Regular cardiac myocyte (primary cell): Measurements from ENCODE around the gene LY6G6F. TPM values are rescaled to one million over a fixed set of nuclear protein-coding genes. Genes with fewer than 3 reads are reported as not detected.

Experiments
- total RNA-seq: library from RNA; depleted of rRNA; stranded (reverse); fragments of >200 nt; gene quantifications from 2 replicates; pipeline ENCODE4 v1.2.3, GENCODE V29; 2014

Gene LY6G6F, protein sequence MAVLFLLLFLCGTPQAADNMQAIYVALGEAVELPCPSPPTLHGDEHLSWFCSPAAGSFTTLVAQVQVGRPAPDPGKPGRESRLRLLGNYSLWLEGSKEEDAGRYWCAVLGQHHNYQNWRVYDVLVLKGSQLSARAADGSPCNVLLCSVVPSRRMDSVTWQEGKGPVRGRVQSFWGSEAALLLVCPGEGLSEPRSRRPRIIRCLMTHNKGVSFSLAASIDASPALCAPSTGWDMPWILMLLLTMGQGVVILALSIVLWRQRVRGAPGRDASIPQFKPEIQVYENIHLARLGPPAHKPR
- not detected in 2 replicates for total RNA-seq

DNA sequence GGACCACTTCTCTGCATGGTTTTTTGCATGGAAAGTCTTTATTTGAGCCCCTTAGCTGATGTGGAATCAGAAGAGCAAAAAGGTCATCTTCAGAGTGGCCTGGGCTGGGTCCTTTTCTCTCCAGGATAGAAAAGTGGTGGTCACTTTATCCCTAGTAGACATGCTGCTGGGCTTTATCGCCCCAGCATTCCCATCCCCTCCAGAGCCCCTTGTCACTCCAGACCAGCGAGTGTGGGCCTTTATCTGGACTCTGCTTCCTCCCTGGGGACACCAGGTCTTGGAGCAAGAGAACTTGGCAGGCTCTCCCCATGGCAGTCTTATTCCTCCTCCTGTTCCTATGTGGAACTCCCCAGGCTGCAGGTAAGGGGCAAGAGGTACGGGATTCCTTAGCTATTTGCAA is at the start of gene LY6G6F:
TSS of gene LY6G6F (plus strand) at position 268 of the 400 bp plus-strand sequence. CDS start at position 309, 41 bp downstream.

DNA sequence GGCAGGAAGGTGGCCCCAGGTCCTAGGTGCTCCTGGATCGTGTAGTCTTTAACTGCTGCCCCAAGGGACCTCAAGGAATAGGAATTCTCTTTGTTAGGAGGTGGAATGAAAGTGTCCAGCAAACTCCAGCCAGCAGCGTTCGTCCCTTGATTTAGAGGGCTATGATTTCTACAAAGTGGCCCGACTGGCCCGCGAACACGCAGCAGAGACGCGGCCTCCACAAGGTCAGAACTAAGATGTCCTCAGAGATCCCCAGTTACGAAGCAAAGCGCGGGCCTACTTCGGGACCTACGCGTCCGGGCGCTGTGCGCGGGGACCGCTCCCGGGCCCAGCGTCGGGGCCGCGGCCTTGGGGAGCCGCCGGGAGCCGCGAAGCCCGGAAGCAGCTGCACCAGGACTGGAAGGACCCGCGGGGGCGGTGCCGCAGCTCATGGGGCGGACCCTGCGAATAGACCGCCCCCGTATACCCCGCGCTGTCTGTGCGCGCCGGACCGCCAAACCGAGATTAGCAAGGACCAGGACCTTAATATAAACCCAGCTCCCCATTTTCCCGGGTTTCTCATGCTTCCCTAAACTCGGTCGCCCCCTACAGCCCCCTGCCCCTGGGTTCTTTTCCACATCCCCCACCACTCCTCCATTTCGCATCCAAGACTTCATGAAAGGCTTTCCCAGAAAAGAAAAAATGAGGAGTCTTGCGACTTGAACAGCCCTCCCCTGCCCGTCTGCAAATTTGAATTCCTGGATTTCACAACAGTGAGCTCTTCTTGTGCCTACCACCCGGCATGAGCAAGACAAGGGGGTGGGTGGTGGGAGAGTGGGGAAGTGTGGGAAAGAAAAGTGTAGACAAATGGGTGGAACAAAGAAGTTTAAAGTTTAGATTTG is 46.0 kb upstream of the LY6G6F start, which contains the start of gene C6orf47:
TSS of gene C6orf47 (minus strand) at position 398 of the 881 bp plus-strand sequence. CDS start 831 bp downstream, outside the sequence.

DNA sequence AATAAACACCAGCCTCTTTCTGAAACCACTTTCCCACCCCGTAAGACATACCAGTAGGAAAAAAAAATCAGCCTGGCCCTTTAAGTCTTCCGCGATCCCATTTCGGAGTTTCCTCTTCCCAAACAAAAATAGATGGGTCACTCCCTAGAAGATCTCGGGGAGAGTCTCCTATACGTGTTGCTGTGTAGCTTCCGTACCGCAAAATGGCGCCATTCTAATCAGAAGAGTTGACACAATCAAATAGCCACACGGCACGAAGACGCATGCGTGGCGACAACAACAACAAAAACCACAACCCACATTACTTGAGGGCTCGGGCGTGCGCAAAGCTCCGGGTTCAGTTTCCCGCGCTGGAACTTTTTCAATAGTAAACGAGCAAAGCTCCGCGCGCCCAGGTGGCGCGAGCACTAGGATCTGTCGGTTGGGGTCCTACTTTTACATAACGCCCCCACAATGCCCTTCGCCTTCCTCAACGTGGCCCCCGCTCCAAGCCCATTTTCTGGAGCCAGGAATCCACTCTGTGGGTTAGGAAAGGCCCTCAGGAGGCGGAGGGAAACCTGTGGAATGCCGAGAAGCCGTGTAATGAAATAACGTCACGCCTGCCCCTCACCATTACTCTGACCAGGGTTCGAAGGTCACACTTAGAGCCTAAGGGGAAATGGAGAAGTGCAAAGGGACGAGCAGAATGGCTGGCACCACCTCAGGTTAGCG is 41.7 kb upstream of the LY6G6F start, which contains the start of gene GPANK1:
TSS of gene GPANK1 (minus strand) at position 208 of the 711 bp plus-strand sequence. CDS start 519 bp downstream, outside the sequence.

DNA sequence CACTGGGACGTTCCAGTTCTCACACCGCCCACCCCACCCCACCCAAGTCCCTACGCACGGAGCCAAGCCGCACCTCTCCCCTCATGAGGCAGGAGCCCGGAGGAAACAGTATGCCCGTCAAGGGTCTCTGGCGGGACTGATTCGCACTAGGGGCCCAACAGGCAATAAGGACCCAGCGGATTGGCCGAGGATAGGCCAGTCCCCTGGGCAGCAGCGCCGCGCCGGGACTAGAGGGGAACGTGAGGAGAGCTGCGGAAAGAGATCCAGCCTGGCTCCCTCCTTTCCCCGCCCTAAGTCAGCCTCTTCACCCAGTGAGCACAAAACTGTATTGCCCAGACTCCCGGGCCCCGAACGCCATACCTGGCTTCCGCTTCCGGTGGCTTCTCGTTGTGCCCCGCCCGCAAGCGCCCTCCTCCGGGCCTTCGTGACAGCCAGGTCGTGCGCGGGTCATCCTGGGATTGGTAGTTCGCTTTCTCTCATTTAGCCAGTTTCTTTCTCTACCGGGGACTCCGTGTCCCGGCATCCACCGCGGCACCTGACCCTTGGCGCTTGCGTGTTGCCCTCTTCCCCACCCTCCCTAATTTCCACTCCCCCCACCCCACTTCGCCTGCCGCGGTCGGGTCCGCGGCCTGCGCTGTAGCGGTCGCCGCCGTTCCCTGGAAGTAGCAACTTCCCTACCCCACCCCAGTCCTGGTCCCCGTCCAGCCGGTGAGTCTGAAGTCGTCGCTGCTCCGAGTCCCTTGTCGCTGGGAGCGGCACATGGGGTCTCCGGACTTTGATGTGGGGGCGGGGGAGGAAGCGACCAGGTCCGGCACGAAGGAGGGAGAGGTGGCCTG is 40.9 kb upstream of the LY6G6F start, which contains the start of gene CSNK2B:
TSS of gene CSNK2B (plus strand) at position 580 of the 836 bp plus-strand sequence. CDS start 752 bp downstream, outside the sequence.

DNA sequence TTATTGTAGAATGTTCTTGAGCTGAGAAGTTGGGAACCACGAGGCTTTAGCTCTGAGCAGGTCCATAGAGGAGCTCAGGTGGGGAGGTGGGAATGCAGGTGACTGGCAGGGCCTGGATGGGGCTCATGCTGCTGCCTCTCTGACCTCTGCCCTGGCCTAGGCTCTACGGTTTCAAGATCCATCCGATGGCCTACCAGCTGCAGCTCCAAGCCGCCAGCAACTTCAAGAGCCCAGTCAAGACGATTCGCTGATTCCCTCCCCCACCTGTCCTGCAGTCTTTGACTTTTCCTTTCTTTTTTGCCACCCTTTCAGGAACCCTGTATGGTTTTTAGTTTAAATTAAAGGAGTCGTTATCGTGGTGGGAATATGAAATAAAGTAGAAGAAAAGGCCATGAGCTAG is 37.0 kb upstream of the LY6G6F start, which contains the start of gene LY6G5B:
TSS of gene LY6G5B (plus strand) at position 301 of the 400 bp plus-strand sequence. CDS start 975 bp downstream, outside the sequence.

DNA sequence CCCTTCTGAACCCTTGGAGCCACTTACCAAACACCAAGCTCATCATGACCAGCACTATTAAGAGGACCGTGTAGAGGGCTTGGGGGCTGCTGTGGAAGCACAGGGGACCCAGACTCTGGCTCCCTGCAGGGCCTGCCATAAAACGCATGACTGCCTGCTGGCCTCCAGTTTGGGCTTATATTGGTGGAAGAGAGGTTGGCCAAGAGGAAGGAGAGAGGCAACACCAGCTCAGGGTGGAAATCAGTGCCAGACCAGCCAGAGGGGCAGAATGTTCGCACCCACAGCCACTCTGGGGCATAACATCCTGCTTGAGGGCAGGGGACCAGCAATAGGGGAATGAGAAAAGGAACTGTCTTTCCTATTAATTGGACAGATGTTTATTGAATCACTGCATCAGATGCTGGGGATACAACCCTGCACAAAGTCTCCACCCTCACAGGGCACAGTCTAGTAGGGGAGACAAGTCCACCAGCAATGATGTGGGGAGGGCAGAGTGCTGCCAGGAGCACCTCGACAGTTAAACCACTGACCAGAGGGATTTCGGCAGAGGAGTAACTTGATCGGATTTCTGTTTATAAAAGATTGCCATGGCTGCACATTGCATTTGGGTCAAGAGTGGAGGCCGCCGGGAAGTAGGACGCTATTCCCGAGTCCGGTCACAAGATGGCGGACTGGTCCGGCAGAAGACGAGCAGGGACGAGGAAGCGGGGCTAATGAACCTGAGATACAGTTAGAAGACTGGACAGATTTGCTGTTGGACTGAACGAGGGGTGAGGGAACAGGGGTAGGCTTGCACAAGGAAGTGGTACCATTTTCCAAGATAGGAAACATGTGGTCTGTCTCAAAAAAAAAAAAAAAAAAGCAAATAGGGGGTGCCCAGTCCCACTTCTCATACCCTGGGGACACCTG is 26.2 kb upstream of the LY6G6F start, which contains the start of gene LY6G5C:
TSS of gene LY6G5C (minus strand) at position 842 of the 909 bp plus-strand sequence. CDS start at position 148, 694 bp downstream.

DNA sequence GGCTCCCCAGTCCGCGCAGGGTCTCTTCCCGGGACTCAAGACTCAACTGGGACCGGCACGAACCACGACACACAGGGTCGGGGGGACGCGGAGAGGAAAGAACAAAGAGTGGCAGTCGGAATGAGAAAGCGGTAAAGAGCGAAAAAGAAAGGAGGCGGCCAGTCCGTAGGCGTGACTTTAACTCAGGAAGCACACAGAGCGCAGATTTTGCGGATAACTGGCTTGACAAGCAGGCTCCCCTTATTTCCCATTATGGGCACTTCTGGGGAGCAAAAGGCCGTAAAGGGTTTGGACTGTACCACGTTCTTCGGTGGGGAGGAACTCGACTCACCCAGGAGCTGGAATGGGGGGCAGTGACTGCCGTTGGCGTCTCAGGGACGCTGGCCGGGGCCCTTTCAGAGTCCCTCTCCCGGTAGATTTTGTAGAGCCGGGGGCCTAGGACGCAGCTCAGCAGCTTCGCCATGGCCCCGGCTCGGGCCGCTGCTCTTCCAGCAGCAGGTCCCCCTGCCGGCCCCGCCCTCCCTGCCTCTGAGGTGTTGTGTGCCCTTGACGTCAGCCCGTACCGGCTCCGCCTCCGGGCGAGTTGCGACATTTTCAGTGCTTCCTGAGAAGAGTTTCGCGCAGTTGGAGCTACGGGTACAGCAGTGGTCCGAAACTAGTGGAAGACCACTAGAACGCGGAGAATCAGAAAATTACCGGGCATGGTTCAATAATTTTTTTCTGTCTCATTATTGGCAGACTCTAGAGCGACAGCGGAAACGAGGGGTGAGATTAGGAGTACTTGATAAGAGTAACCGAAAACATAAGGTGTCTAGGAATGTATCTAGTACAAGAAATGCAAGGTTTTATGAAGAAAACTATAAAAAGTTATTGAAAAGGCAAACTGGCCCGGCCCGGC is 3.6 kb upstream of the LY6G6F start, which contains the start of gene ABHD16A:
TSS of gene ABHD16A (minus strand) at position 506 of the 898 bp plus-strand sequence. CDS start at position 463, 43 bp downstream.

DNA sequence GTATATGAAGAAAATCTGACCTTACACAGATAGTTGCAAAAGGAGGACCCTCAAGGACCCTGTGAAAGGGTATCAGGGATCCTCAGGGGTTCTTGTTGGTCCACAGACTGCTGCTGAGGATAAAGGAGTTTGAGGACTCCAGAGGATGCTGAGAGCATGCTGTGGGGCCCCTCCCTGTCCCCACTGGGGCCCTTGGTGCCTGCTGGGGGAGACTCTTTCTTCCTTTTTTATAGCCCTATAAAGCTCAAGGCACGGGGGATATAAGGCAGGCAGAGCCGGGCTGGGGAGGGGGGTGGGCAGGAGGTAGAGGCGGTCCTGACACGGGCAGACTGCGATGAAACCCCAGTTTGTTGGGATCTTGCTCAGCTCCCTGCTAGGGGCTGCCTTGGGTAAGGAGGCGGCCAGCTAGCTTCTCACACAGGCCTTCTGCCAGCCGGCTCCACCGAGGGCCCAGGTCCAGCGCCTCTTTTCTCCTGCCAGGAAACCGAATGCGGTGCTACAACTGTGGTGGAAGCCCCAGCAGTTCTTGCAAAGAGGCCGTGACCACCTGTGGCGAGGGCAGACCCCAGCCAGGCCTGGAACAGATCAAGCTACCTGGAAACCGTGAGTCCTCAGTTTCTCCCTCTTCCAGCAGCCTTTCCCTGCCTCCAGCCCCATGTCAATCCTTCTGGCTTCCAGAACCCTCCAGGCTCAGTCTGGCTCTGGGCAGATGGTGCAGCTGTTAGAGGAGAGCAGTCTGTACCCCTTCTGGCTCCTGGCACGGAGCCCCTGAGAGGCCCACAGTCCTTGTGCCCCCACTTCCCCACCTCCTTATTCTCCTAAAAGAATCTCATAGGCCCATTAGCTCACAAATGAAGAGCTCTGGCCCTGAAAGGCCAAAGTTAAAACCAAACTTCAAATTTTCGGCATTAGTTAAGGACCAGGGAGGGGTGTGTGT is 8.6 kb downstream of the LY6G6F start, which contains the start of gene LY6G6D:
TSS of gene LY6G6D (plus strand) at position 327 of the 937 bp plus-strand sequence. CDS start at position 335, 8 bp downstream.

DNA sequence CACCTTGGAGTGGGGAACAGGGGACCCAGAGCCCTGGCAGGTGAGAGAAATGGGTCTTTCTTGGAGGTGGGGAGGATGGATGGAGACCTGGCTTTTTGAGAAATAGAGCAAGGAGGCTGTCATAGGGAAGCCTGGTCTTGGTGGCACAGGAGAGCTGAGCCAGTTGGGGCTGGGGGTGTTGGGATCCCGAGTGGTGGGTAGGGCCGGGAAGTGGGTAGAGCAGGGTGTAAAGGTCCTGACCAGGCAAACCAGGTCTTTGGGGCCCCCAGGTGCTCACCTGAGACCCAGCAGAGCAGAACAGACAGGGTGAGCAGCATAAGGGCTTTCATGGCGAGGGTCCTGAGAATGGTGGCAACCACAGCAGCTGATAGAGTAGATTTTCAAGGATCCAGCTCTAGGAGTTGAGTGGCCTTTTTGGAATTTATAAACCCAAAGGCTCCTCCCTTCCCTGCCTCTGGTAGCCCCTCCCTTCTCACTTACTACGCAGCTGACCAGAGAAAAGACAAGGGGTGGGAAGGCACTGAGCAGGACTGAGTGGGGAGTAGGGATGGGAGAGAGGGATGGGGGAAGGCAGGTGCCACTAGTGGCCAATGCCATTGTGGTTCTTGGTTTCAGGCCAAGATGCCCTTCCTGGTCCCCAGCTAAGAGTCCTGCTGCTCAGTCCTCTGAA is 14.8 kb downstream of the LY6G6F start, which contains the start of gene LY6G6C:
TSS of gene LY6G6C (minus strand) at position 396 of the 670 bp plus-strand sequence. CDS start at position 329, 67 bp downstream.

DNA sequence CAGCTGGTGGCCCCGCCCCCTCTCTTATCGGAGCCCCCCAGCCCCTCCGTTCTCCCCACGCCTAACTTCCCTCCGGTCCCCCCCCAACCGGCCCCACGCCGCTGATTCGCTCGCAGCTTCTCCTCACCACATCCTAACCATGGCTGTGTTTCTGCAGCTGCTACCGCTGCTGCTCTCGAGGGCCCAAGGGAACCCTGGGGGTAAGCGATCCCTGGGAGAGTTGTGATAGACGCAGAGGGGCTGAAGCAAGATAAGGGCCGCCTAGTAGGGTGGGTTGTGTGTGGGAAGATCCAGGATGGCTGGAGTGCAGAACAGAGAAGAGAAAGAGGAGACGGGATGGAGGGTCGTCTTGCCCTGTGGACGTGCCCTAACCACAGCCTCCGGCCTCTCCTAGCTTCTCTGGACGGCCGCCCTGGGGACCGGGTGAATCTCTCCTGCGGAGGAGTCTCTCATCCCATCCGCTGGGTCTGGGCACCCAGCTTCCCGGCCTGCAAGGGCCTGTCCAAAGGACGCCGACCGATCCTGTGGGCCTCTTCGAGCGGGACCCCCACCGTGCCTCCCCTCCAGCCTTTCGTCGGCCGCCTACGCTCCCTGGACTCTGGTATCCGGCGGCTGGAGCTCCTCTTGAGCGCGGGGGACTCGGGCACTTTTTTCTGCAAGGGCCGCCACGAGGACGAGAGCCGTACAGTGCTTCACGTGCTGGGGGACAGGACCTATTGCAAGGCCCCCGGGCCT is 16.7 kb downstream of the LY6G6F start, which contains the start of gene MPIG6B:
TSS of gene MPIG6B (plus strand) at position 129 of the 735 bp plus-strand sequence. CDS start at position 140, 11 bp downstream.

DNA sequence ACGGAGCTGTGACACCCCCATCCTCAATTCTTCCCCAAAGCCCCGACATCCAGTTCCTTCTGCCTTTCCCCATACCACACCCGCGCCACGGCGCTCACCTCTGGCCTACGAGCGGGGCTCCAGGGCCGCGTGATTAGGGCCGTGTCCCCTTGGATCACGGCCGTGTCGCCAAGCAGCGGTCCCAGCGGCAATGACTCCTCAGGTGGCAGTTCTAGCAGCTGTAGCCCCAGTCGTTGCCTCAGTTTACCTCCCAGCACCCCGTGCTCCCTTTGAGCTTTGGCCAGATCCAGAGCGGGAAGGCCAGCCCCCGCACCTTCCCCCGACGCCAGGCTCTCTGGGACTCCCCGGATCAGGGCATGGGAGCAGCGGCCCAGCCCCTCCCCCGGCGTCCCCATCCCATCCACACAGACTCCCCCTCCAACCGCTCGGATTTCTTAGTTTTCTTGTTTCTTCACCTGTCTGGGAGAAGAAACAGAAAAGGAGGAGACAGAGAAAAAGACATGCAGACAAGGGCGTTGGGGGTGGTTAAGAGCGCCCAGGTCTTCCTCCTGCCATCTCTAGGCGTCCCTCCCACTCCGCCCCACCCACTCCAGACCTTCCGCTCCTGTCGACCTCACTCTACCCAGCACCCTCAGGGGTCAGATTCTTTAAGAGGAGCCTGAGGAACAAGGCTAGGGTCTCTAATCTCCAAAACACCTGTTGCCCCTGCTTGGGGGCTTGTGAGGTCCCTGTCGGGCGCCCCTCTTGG is 22.3 kb downstream of the LY6G6F start, which contains the start of gene DDAH2:
TSS of gene DDAH2 (minus strand) at position 533 of the 748 bp plus-strand sequence. CDS start at position 395, 138 bp downstream.

DNA sequence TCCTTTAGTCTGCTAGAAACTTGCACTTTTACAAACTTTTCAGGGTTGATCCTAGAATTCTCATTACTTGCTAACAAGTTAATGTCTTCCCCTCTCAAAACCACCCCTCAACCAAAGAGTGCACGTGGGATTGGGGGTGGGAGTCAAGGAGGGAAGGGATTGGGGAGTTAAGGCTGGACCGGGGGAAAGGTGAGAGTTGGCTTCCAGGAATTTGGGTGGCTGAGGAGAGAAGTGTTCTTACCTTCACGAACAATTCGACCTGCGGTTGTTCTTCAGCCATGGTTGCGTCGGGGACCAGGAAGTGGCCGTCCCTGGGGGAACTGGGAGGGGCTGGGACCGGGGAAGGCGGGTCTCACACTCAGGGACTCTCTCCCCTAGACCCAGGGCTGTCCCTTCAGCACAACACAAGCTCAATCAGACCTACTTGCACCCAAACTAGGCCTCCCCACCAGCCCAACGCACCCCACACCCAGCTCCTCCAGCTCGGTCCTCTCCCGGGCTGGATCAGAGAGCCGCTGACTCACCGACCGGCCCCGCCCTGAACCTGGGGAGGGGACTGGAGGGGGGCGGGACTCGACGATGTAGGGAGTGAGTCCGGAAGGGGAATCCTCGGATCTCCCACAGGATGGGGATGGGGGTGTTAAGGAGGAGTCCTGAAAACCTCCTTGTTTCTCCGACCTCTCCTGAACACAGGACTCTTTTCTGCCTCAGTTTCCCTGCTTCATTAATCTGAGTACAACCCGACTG is 29.5 kb downstream of the LY6G6F start, which contains the start of gene CLIC1:
TSS of gene CLIC1 (minus strand) at position 510 of the 747 bp plus-strand sequence. CDS start at position 280, 230 bp downstream.

DNA sequence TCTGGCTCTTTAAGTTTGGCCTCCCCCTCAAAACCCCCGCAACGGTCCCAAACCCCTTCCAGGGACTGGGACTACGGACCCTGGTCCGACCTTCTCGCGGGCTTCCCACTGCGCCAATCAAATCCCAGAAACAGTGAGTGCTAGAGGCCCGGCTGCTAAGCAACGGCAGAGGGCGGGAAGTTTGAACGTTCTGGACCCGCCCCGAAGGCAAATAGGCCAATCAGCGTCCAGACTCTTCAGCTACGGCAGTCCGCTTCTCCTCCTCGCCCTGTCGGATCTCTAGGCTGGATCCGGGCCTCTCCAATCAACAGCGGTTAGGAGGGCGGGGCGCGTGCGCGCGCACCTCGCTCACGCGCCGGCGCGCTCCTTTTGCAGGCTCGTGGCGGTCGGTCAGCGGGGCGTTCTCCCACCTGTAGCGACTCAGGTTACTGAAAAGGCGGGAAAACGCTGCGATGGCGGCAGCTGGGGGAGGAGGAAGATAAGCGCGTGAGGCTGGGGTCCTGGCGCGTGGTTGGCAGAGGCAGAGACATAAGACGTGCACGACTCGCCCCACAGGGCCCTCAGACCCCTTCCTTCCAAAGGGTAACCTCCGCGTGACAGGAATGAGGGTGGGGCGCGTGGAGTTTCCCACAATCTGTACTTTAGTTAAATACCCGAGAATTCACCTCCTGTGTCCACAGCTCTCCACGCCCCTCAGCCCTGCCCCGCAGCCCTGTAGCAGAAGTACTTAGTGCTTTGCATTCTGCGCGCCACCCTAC is 33.2 kb downstream of the LY6G6F start, which contains the start of gene MSH5:
TSS of gene MSH5 (plus strand) at position 367 of the 758 bp plus-strand sequence. CDS start 462 bp downstream, outside the sequence.

